ENCODE data around the gene SPI1.

SPI1 gene

DNA sequence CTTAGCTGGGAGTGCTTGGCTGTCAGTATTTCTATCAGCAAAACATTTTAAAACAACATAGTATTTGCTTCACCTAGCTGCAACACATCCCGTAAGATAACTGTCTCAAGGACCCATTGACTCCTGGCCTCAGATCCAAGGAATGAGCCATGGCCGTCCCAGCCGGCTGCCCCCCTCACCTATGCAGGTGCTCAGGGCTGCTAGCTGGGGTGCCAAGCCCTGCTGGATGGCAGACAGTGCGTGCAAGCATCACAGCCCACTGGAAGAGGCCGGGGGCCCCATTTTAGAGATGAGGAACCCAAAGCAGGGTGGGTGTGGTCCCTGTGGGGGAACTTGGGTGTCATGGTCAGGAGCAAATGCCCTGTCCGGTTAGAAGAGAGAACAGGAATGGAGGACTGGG, 39.4 kb upstream of the SPI1 start:
- no peak overlapping the region for H3K4me3 ChIP-seq
- intact Hi-C loops (cut with DNase I; ENCODE audit: low total_unique reads), result loop anchor here (10.0 kb wide), 2 partner anchors 157 to 243 kb away; partner anchors contain the start of genes ARFGAP2, KBTBD4 and NDUFS3
- no peaks in the 10 kb centered on the region for H3K27me3 ChIP-seq
- peak overlapping the region; percentile 23 to 86 for H3K27ac ChIP-seq
- H3K4me1 ChIP-seq, result peaks cover 4 to 45% (median 36%) of the 10 kb centered on the region in 4 donors
- no peak for DNase-seq
- H3K9me3 ChIP-seq, result no peaks in the 10 kb centered on the region
- peaks cover 53 to 84% (median 79%) of the 10 kb centered on the region in 3 donors for H3K36me3 ChIP-seq
- TF ChIP-seq, protein P1, sequence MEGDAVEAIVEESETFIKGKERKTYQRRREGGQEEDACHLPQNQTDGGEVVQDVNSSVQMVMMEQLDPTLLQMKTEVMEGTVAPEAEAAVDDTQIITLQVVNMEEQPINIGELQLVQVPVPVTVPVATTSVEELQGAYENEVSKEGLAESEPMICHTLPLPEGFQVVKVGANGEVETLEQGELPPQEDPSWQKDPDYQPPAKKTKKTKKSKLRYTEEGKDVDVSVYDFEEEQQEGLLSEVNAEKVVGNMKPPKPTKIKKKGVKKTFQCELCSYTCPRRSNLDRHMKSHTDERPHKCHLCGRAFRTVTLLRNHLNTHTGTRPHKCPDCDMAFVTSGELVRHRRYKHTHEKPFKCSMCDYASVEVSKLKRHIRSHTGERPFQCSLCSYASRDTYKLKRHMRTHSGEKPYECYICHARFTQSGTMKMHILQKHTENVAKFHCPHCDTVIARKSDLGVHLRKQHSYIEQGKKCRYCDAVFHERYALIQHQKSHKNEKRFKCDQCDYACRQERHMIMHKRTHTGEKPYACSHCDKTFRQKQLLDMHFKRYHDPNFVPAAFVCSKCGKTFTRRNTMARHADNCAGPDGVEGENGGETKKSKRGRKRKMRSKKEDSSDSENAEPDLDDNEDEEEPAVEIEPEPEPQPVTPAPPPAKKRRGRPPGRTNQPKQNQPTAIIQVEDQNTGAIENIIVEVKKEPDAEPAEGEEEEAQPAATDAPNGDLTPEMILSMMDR (IDR thresholded peaks at IDR 0.05), result no peak

- Histone ChIP-seq H3K27me3 (no peaks in the 10 kb centered on the region), H3K36me3 (peaks cover 44 to 78% (median 76%) of the 10 kb centered on the region in 3 donors), H3K9me3 (no peaks in the 10 kb centered on the region), H3K4me1 (peaks cover 4 to 57% (median 41%) of the 10 kb centered on the region in 4 donors), H3K27ac (peak overlapping the region; percentile 83 to 86), H3K4me3 (no peak overlapping the region)
- intact Hi-C loops (cut with DNase I; ENCODE audit: low total_unique reads), result loop anchor here (10.0 kb wide), 2 partner anchors 159 to 241 kb away; partner anchors contain the start of genes ARFGAP2, KBTBD4 and NDUFS3
- TF ChIP-seq, protein P1 (IDR thresholded peaks at IDR 0.05), result no peak
- peak; percentile 86 to 96 for DNase-seq
These were observed 37.7 kb upstream of the SPI1 start for GRCh38 chr11:47415949-47416472.

DNA sequence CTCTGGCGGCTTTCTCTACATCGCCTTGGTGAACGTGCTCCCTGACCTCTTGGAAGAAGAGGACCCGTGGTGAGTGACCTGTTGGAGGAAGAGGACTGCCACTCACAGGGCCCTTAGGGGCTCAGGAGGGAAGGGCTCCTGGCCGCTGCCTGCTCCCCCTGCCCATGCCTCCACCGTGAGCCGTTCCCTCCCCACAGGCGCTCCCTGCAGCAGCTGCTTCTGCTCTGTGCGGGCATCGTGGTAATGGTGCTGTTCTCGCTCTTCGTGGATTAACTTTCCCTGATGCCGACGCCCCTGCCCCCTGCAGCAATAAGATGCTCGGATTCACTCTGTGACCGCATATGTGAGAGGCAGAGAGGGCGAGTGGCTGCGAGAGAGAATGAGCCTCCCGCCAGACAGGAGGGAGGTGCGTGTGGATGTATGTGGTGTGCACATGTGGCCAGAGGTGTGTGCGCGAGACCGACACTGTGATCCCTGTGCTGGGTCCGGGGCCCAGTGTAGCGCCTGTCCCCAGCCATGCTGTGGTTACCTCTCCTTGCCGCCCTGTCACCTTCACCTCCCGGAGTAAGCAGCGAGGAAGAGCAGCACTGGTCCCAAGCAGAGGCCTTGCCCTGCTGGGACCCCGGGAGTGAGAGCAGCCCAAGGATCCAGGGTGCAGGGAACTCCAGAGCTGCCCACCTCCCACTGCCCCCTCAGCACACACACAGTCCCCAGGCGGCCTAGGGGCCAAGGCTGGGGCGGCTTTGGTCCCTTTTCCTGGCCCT, 36.9 kb upstream of the SPI1 start:
- Histone ChIP-seq H3K4me3 (no peak overlapping the region), H3K27ac (peak overlapping the region; percentile 83 to 86), H3K4me1 (peaks cover 4 to 65% (median 47%) of the 10 kb centered on the region in 4 donors), H3K36me3 (peaks cover 38 to 78% (median 76%) of the 10 kb centered on the region in 3 donors), H3K27me3 (no peaks in the 10 kb centered on the region), H3K9me3 (no peaks in the 10 kb centered on the region)
- intact Hi-C loops (cut with DNase I; ENCODE audit: low total_unique reads), result loop anchor here (10.0 kb wide), 2 partner anchors 160 to 240 kb away; partner anchors contain the start of genes ARFGAP2, KBTBD4 and NDUFS3
- TF ChIP-seq, protein P1 (IDR thresholded peaks at IDR 0.05), result no peak
- no peak for DNase-seq

DNA sequence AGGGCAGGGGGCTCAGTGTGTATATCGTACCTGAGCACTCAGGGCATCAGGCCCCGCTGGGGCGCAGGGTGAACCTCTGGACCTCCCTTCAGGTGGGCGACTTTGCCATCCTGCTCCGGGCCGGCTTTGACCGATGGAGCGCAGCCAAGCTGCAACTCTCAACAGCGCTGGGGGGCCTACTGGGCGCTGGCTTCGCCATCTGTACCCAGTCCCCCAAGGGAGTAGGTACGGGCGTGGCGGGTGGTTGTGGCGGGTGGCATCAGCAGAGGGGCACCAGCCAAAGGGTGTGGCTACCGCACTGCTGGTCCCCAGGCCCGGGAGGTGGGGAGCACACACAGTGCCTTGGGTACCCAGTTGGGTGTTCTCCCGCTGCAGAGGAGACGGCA, 36.3 kb upstream of the SPI1 start:
- H3K9me3 ChIP-seq, result no peaks in the 10 kb centered on the region
- intact Hi-C loops (cut with DNase I; ENCODE audit: low total_unique reads), result loop anchor here (10.0 kb wide), 2 partner anchors 160 to 240 kb away; partner anchors contain the start of genes ARFGAP2, KBTBD4 and NDUFS3
- H3K36me3 ChIP-seq, result peaks cover 32 to 73% (median 73%) of the 10 kb centered on the region in 3 donors
- TF ChIP-seq, protein P1 (IDR thresholded peaks at IDR 0.05), result no peak
- no peaks in the 10 kb centered on the region for H3K27me3 ChIP-seq
- peak in 1 of 2 donors; percentile 70 for DNase-seq
- H3K4me1 ChIP-seq, result peaks cover 10 to 71% (median 53%) of the 10 kb centered on the region in 4 donors
- H3K4me3 ChIP-seq, result no peak overlapping the region
- H3K27ac ChIP-seq, result peak overlapping the region; percentile 83 to 86

GRCh38 chr11:47413908-47414684, 35.7 kb upstream of the SPI1 start:
- DNase-seq, result no peak
- H3K27me3 ChIP-seq, result no peaks in the 10 kb centered on the region
- TF ChIP-seq, protein P1 (IDR thresholded peaks at IDR 0.05), result no peak
- intact Hi-C loops (cut with DNase I; ENCODE audit: low total_unique reads), result loop anchor here (10.0 kb wide), 2 partner anchors 161 to 239 kb away; partner anchors contain the start of genes ARFGAP2, KBTBD4 and NDUFS3
- peak overlapping the region; percentile 83 to 86 for H3K27ac ChIP-seq
- H3K9me3 ChIP-seq, result no peaks in the 10 kb centered on the region
- H3K4me1 ChIP-seq, result peaks cover 16 to 77% (median 59%) of the 10 kb centered on the region in 4 donors
- H3K36me3 ChIP-seq, result peaks cover 28 to 69% (median 68%) of the 10 kb centered on the region in 3 donors
- H3K4me3 ChIP-seq, result no peak overlapping the region

All from tibial artery (tissue), 4 donors.